ENCODE measurements around the gene ERBB2. TPM values are rescaled to one million over a fixed set of nuclear protein-coding genes. Genes with fewer than 3 reads are reported as not detected.

Gene ERBB2
- total and polyA plus RNA-seq, 10 of the 15 experiments (the other 5 are each of a cell fraction or from before 2014, with no cell fraction given): 0.39 to 7.0 (median 4.3) TPM

DNA sequence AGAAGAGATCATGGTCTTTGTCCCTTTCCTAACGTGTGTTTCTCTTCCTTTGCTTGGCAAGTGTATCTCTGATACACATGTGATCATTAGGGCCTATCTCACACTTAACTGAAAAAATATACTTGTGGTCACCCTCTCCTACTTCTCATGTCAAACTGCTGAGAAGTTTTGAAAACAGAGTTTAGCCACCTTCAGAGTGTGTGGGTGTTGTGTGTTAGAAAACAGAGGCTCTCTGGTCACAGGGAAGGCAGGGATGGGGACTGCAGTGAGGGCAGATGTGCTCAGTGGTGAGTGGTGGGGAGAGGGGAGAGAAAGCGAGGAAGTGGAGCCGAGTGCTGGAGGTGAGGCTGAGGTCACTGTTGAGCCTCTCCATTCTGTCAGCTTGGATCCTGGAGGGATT lies 67.3 kb downstream of the ERBB2 start (continued):
- TF ChIP-seq, protein P1, sequence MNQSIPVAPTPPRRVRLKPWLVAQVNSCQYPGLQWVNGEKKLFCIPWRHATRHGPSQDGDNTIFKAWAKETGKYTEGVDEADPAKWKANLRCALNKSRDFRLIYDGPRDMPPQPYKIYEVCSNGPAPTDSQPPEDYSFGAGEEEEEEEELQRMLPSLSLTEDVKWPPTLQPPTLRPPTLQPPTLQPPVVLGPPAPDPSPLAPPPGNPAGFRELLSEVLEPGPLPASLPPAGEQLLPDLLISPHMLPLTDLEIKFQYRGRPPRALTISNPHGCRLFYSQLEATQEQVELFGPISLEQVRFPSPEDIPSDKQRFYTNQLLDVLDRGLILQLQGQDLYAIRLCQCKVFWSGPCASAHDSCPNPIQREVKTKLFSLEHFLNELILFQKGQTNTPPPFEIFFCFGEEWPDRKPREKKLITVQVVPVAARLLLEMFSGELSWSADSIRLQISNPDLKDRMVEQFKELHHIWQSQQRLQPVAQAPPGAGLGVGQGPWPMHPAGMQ (IDR thresholded peaks at IDR 0.05; ENCODE audit: borderline replicate concordance): no peak
- no peak for TF ChIP-seq CBX3 (IDR thresholded peaks at IDR 0.05; ENCODE audit: borderline replicate concordance, low read depth)
- no peak for TF ChIP-seq CREM (IDR thresholded peaks at IDR 0.05; ENCODE audit: low read depth)
- TF ChIP-seq ZNF217 (IDR thresholded peaks at IDR 0.05): 0 out of 2 replicates have a peak, but pooled peaks have one; percentile 38
- no peak for TF ChIP-seq NFYA (IDR thresholded peaks at IDR 0.05; ENCODE audit: borderline replicate concordance, low read depth, low read length)
- TF ChIP-seq, protein P2, sequence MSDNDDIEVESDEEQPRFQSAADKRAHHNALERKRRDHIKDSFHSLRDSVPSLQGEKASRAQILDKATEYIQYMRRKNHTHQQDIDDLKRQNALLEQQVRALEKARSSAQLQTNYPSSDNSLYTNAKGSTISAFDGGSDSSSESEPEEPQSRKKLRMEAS (IDR thresholded peaks at IDR 0.05; ENCODE audit: low read depth, low read length): no peak
- TF ChIP-seq, protein P3, sequence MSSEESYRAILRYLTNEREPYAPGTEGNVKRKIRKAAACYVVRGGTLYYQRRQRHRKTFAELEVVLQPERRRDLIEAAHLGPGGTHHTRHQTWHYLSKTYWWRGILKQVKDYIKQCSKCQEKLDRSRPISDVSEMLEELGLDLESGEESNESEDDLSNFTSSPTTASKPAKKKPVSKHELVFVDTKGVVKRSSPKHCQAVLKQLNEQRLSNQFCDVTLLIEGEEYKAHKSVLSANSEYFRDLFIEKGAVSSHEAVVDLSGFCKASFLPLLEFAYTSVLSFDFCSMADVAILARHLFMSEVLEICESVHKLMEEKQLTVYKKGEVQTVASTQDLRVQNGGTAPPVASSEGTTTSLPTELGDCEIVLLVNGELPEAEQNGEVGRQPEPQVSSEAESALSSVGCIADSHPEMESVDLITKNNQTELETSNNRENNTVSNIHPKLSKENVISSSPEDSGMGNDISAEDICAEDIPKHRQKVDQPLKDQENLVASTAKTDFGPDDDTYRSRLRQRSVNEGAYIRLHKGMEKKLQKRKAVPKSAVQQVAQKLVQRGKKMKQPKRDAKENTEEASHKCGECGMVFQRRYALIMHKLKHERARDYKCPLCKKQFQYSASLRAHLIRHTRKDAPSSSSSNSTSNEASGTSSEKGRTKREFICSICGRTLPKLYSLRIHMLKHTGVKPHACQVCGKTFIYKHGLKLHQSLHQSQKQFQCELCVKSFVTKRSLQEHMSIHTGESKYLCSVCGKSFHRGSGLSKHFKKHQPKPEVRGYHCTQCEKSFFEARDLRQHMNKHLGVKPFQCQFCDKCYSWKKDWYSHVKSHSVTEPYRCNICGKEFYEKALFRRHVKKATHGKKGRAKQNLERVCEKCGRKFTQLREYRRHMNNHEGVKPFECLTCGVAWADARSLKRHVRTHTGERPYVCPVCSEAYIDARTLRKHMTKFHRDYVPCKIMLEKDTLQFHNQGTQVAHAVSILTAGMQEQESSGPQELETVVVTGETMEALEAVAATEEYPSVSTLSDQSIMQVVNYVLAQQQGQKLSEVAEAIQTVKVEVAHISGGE (CRISPR knock-in tag; IDR thresholded peaks at IDR 0.05): no peak
- no peak; the same call in 1 of the 2 replicates for TF ChIP-seq FOXK2 (IDR thresholded peaks at IDR 0.05)
- peak; percentile 61 for TF ChIP-seq NFIC (IDR thresholded peaks at IDR 0.05; ENCODE audit: low read depth, low read length)
- TF ChIP-seq, protein P4, sequence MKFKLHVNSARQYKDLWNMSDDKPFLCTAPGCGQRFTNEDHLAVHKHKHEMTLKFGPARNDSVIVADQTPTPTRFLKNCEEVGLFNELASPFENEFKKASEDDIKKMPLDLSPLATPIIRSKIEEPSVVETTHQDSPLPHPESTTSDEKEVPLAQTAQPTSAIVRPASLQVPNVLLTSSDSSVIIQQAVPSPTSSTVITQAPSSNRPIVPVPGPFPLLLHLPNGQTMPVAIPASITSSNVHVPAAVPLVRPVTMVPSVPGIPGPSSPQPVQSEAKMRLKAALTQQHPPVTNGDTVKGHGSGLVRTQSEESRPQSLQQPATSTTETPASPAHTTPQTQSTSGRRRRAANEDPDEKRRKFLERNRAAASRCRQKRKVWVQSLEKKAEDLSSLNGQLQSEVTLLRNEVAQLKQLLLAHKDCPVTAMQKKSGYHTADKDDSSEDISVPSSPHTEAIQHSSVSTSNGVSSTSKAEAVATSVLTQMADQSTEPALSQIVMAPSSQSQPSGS (IDR thresholded peaks at IDR 0.05; ENCODE audit: low read length): 0 out of 2 replicates have a peak, but pooled peaks have one; percentile 40
- TF ChIP-seq HCFC1 (IDR thresholded peaks at IDR 0.05; ENCODE audit: low read length): no peak
- TF ChIP-seq, protein P5, sequence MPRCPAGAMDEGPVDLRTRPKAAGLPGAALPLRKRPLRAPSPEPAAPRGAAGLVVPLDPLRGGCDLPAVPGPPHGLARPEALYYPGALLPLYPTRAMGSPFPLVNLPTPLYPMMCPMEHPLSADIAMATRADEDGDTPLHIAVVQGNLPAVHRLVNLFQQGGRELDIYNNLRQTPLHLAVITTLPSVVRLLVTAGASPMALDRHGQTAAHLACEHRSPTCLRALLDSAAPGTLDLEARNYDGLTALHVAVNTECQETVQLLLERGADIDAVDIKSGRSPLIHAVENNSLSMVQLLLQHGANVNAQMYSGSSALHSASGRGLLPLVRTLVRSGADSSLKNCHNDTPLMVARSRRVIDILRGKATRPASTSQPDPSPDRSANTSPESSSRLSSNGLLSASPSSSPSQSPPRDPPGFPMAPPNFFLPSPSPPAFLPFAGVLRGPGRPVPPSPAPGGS (IDR thresholded peaks at IDR 0.05; ENCODE audit: borderline replicate concordance, insufficient read depth, low read depth, low read length, poor library complexity, severe bottlenecking): peak; percentile 41
- no peak for TF ChIP-seq ASH2L (IDR thresholded peaks at IDR 0.05; ENCODE audit: borderline replicate concordance, low read depth)
- no peak for TF ChIP-seq CREB1 (IDR thresholded peaks at IDR 0.05; ENCODE audit: low read depth)
- no peak for TF ChIP-seq SMAD1 (IDR thresholded peaks at IDR 0.05; ENCODE audit: low read depth, partially characterized antibody)
- TF ChIP-seq HDAC6 (IDR thresholded peaks at IDR 0.05; ENCODE audit: unreplicated experiment): no peak
- peak; percentile 15; the same call in 1 of the 2 replicates for TF ChIP-seq BACH1 (IDR thresholded peaks at IDR 0.05; ENCODE audit: borderline replicate concordance)
- peak; percentile 49; the same call in 1 of the 2 replicates for TF ChIP-seq MYB (IDR thresholded peaks at IDR 0.05; ENCODE audit: borderline replicate concordance, low read depth, low read length)
- TF ChIP-seq DPF2 (IDR thresholded peaks at IDR 0.05): peak; percentile 49; the same call in 1 of the 2 replicates
- TF ChIP-seq, protein P6, sequence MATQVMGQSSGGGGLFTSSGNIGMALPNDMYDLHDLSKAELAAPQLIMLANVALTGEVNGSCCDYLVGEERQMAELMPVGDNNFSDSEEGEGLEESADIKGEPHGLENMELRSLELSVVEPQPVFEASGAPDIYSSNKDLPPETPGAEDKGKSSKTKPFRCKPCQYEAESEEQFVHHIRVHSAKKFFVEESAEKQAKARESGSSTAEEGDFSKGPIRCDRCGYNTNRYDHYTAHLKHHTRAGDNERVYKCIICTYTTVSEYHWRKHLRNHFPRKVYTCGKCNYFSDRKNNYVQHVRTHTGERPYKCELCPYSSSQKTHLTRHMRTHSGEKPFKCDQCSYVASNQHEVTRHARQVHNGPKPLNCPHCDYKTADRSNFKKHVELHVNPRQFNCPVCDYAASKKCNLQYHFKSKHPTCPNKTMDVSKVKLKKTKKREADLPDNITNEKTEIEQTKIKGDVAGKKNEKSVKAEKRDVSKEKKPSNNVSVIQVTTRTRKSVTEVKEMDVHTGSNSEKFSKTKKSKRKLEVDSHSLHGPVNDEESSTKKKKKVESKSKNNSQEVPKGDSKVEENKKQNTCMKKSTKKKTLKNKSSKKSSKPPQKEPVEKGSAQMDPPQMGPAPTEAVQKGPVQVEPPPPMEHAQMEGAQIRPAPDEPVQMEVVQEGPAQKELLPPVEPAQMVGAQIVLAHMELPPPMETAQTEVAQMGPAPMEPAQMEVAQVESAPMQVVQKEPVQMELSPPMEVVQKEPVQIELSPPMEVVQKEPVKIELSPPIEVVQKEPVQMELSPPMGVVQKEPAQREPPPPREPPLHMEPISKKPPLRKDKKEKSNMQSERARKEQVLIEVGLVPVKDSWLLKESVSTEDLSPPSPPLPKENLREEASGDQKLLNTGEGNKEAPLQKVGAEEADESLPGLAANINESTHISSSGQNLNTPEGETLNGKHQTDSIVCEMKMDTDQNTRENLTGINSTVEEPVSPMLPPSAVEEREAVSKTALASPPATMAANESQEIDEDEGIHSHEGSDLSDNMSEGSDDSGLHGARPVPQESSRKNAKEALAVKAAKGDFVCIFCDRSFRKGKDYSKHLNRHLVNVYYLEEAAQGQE (IDR thresholded peaks at IDR 0.05; ENCODE audit: low read depth, low read length): no peak
